TTC549 (cell line): ENCODE results near the gene RAB34.

Experiments used
- FAIRE-seq: peaks from 2 replicates; lab custom pipeline; 2012; peaks lifted over from hg19 to GRCh38; lab: Jason Lieb, UNC

RAB34 gene

DNA sequence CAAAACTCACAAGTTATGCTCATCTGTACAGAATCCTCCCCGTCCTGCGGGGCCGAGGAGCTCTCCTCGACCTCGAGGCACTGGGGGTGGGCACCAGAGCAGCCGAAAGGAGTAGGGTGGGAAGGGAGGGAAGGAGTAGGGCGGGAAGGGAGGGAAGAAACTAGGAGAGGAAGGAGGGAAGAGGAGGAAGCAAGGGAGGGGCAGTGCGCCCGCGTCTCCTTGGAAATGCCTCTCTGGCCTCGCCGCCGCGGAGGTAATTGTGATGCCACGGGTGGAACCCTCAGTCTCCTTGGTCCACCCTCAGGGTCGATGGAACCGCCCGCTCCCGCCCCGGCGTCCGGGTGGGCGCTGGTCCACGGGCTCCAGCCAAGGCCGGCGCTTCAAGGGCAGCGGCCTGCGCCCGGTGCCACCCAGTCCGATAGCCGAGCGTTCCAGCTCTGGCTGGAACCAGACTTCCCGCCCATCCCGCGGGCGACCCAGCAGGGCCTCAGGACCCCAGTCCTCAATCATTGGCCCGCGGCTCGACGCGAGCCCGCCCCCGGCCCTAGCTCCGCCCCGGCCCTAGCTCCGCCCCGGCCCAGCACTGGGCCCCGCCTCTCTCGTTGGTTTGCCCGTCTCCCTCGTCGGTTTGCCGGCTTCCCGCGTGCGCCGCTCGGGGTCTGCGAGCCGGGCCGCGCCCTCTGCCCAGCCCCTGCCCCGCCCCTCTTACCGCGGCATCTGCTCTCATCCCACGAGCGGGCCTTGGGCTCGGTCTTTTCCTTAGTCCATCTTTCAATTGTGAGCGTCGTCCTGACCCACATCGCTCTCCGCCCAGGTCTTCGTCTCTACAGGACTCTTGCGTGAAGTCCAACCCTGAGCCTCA lies 6.6 kb downstream of the RAB34 start:
- FAIRE-seq = no peak

DNA sequence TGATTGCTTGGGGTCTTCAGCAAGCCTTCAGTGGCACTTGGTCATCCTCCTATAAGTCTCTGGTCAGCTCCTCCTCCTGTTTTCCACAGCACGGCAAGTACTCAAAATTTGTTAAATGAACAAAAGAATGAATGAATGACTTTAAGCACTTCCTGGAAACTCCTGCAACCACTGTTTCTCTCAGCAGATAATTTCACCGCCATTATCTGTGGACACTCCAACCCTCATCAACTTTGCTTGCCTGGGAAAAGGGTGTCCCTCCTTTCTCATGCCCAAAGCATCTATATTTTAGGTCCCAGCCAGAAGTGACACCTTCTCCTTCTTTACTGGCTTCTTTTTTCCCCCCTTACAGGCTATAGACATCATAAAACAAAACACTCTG lies 10.3 kb downstream of the RAB34 start:
- no peak for FAIRE-seq

DNA sequence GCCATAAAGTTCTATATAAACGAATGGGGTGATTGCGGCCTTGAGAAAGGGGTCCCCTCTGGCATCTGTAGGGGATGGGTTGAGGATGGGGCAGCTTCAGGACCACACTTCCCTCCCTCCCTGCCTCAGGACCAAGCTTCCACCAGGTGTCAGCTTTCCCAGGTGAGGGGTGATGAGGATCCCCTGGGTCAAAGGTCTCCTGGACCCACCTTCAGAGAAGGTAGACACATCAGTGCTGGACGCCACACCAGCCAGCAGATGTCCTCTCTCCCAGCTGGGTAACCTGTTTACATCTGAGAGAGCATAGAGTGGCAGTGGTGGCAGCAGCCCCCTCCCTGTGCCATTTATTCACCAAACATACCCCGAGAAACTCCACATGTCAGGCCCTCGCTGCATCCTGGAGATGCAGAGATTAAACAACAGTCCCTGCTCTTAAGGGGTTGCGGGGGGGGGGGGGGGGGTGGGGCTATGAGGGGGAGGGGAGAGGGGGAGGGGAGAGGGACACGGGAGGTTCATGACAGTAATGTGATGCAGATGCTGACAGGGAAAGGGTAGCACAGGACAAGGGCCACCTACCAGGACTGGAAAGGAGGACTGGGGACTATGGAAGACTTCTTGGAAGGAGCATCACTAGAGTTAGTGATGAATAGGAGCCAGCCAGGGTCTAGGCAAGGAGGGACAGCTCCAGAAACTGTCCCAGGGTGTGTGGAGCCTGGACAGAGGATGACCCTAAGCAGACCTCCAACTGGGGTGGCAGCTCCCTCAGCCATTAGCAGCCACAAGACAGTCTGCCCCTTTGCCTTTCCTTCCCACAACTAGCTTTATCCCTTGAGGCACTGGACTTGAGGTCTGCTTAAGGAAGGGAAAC lies 11.0 kb downstream of the RAB34 start:
- no peak for FAIRE-seq

DNA sequence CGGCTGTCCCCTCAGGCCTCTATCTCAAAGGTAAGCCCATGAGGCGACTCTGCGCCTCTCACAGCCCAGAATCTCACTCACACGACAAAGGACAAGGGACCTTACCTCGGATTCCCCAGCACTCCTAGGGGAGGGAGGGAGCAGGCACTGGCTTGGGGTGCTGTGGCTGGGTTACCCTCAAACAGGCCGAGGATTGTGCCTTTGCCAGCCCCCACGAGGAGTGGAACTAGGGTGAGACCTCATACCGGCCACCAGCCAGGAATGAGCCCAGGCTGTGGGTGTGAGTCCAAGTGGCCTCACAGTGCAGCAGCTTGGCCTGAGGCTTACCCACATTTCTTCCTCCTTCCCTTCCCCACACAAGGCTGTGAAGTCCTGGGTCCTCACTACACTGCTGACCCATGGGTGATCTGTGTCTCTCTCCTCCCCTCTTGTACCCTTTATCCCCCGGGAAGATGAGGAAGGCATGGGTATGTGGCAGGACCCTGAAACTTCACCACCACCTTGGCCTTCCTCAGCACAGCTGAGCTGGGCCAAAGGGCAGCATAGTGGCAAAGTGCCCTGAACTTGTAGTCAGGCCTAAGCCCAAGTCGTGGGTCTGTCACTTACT lies 11.8 kb downstream of the RAB34 start:
- no peak for FAIRE-seq

DNA sequence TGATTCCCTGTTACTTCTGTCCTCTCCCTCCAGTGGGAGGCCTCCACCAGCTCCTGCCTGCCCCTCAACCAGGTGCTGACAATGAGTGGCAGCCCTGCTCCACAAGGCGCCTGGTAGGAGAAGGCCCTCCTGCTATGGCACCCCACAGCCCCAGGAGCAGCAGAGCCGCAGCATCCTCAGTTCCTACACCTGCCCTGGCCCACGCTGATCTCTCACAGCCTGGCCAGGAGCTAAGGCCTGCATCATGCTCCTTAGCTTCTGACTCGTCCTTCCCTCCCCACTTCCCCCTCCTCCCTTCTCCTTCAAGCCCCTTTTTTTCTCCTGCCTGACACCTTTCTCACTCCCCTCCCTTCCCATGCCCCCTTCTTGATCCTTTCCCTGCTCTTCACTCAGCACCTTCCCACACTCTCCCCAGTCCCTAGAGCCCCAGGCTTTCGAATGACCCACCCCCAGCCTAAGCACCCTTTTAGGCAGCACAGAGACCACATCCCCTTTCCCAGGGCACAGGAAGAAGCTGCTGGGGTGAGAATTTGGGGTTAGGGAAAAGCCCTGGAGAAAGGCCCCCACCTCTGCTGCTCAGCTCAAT lies 12.5 kb downstream of the RAB34 start:
- no peak for FAIRE-seq

DNA sequence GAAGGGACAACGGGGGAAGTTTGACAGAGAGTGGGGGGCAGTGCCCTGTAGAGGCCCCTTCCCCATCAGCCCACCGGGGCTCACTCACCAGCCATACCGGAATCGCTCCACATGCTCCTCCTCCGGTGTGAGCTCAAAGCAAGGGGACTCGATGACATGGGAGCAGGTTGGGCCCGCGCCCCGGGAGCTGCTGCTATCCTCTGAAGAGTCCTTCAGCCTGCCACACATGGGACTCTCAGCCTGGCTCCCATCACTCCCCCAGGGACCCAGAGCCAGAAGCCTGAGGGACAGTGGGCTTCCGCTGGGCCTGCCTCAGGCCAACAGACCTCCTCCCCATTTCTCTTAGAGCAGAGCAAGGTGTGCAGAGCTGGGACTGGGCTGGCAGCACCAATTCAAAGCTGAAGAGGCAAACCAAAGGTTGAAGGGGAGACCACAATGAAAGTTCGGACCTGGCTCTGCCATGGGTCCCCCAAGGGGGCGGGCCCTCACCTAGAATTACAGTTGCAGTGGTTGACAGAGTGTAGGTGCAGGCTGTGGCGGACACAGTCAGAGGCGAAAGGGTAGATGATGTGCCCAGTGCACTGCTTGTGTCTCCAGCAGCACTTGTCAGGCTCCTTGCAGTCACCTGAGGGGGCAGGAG lies 13.3 kb downstream of the RAB34 start:
- no peak for FAIRE-seq

DNA sequence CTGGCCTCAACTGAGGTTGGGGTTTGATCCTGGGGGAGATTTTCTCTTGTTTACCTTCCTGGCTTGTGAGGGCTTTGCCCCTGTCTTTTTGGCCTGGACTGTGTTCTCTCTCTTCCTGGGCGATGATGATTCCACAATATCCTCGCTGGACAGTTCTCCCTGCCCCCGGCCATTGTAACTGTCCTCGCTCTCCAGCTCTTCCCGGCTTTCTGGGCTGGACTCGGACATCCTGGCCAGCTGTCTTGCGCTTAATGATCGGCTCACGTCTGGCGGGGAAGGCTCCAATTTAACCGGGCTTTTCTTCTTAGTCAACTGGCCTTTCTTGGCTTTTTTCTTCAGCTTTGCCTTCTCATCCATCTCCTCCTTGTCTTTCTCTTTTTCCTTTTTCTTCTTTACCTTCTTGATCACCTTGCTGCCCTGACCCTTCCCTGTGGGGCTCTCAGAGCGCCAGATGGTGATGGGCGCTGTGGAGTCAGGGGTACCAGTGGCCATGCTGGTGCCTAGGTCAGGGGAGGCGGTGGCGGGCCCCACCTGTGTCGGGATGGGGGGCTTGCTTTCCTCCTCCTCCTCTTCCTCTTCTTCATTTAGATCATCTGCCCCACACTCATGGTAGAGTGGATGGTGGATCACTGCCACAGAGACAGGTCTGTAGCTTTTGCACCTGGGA lies 14.0 kb downstream of the RAB34 start:
- no peak for FAIRE-seq

DNA sequence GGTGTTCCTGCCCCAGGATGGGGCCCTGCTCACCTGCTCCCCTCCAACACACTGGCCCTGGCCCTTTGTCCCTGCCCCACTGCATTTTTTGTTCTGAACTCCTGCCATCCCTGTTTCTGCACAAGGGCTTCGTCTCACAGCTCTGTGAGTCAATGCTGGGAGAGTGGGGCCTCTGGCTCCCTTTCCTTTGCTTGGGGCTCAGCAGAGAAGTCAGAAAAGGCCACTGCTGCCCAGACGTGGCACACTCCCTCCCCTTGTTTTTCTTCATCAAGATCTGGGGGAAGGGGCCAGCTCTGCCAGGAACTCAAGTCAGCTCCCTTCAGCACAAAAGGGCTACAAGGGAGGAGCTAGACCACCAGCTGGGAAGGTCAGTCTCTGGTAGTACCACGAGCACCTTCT lies 14.9 kb downstream of the RAB34 start:
- no peak for FAIRE-seq

DNA sequence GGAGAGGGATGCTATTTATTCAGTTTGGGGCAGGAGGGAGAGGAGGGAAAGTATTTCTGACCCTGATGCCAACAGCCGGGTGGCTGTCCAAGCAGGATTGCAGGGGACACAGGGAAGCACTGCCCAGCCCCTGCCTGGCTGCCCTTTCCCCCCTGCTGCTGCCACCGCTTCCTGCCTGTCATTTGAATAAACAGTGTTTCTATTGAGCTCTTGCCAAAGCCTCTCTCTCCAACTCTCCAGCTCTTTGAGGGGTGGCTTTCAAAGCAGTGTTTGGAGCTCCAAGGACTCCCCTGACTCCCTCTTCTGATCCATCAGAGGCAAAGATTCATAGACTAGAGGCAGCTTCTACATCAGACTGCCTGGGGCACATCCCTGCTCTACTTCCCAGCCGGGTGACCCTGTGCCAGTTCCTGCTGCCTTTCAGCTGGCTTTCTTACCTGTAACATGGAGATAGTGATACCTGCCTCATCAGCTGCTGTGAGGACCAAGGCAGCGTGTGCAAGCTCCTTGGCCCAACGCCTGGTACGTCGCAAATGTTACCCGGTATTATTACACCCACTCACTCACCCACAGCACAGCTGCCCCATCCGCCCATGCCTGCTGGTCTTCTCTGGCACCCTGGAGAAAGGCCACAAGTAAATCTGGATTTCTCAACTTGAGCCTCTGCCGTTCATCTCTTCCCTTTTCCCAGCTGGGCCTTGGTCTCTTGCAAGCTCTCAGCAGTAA lies 15.5 kb downstream of the RAB34 start:
- no peak for FAIRE-seq

DNA sequence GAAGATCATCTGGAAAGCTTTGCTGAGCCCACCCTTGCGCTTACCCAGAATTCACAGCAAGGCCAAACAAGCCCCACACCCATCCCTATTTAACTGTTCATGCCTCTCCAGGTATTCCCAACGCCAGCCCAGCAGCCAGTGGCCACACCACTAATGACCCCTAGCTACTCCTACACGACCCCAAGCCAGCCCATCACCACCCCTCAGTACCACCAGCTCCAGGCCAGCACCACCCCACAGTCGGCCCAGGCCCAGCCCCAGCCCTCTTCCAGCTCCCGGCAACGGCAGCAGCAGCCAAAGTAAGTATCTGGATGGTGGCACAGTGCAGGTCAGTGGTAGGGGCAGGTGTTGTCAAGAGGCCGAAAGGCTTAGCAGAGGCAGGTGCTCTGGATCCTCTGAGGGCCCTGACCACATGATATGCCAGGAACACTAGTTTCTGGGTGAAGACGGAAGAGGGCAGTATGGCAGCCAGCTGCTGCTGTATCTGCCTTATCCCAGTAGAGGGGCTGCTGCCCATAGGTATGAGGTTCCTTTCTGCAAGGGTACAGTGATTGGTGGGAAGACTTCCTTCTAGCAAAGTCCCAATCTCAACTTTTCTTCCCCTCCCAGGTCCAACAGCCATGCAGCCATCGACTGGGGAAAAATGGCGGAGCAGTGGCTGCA lies 16.7 kb downstream of the RAB34 start:
- no peak for FAIRE-seq

DNA sequence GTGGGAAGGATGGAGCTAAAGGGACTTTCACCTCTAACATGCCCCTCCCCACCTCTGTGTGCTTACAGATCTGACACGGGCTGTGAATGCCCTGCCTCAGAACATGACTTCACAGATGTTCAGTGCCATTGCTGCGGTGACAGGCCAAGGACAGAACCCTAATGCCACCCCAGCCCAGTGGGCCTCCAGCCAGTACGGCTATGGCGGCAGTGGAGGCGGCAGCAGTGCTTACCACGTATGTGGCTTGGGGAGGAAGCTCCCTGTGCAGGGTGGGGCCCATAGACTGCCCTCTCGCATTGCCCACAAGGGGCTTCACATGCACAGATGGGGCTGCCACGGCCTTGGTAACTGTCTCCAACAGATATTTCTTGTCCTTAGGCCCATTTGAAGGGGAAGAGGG lies 17.4 kb downstream of the RAB34 start:
- no peak for FAIRE-seq

DNA sequence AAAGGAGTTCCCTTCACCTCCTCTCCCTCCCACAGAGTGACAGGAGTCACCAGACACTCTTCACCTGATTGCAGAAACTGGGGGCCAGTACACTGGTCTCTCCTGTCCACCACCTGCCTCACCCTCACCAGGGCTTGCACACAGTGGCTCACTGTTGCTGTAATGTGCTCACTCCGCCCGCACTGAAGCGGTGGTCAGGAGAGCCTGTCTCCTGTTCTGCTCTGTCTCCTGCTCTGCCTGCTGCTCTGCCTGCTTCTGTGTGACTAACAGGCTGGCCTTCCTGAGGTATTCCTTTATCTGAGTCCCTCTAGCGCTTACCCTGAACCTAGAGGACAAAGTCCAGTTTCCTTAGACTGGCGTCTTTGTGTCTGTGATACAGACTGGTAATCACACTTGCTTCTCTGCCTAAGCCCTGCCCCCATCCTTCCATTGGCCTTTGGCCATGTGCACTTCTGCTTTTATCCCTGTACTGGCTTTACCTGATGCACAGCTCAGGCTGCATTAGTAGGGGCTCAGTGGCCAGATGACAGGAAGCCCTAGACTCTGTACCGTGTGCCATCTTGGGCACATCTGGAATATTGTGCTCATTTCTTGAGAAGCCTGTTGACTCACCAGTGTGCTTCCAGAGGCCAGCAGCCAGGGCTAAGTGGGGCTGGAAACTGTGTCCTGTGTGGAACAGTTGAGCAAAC lies 19.3 kb downstream of the RAB34 start:
- FAIRE-seq = no peak

DNA sequence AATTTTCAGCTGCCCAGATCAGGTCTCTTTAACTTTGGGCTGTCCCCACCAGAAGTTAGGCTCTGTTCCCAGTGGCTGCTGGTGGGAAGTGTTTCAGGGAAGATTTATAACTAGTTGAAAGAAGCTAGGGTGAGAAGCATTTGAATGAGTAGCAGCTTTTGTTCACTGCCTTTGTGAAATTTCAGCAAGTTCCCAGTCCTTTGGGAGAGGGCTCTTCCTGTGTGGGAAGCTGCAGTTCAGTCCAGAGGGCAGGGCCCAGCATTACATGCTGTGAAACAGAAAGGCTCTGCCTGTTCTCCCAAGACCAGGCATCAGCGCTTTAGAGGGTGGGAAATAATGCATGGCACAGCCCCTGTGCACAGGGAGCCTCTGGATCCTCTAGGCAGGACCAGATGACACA lies 23.8 kb downstream of the RAB34 start:
- no peak for FAIRE-seq

DNA sequence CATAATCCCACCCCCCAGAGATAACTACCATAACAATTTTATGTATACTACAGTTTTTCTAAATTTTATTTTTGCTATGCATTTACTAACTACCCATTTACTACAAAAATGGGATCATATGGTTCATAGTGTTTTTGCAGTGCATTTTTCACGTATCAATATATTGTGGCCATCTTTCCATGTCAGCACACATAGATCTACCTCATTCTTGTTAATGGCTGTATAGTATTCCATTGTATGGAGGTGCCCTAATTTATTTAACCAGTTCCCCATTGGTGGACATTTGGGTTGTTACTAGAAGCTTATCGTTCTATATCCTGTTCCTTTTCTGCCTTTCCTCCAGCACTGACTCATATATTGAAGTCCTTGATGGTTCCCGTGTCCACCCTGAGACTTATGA lies 28.7 kb downstream of the RAB34 start:
- FAIRE-seq = no peak

DNA sequence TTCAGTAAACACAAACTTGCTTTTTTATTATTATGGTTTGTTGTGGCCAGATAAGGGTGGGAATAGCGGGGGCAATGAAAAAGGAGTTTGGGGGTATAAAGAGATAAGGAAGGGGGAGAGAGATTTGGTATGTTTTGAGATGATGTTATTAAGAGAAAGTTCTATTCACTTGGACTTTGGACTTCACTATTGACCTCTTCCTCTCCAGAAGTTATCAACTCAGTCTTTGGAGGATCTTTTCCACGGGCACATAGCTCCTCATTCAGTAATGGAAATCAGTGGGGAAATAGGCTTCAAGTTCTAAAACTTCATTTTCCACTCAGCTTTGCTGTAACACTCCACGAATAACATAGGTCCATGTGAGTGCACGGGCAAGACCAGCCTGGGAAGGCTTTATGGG lies 29.2 kb downstream of the RAB34 start:
- no peak for FAIRE-seq

DNA sequence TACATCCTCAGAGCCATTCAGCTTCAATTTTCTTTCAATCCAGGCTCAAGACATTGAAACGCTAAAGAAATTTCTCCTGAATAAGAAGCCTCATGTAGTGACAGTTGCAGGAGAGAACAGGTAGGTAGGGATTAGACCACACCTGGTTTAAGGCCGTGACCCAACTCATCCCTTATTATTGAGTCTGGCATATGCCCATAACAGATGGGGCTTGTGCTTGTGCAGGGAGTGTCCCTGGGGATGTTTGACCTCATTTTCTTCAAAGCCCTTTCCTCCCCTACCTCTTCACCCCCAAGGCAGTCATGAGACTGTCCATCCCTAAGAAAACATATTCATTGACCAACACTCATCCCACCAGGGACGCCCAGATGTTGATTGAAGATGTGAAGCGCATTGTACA lies 31.4 kb downstream of the RAB34 start:
- no peak for FAIRE-seq

DNA sequence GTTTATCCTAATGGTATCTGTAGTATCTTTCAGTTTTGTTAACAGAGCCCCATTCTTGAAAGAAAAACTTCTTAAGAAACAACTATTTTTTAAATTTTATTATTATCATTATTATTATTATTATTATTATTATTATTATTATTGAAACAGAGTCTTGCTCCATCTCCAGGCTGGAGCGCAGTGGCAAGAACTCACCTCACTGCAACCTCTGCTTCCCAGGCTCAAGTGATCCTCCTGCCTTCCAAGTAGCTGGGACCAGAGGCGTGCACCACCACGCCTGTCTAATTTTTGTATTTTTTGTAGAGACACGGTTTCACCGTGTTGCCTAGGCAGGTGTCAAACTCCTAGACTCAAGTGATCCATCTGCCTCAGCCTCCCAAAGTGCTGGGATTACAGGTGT lies 32.3 kb downstream of the RAB34 start:
- no peak for FAIRE-seq

DNA sequence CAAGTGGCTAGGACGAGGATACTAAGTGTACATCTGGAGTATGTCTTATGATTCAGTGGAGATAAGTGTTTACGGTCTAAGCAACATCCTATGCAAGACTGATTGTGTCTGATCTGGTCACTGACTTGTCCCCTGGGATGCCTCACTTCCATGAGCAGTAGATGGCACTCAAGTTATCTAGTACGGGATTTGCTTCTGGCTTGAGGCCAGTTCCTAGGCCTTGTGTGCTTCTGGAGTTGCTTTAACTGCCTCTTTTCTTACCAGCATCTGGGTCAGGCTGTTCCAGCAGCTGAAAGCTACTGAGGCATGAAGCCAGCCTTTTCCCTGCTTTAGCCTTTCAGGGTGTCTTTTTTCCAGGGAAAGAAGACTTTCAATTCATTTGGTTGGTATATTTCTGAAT lies 32.7 kb downstream of the RAB34 start:
- FAIRE-seq = no peak

DNA sequence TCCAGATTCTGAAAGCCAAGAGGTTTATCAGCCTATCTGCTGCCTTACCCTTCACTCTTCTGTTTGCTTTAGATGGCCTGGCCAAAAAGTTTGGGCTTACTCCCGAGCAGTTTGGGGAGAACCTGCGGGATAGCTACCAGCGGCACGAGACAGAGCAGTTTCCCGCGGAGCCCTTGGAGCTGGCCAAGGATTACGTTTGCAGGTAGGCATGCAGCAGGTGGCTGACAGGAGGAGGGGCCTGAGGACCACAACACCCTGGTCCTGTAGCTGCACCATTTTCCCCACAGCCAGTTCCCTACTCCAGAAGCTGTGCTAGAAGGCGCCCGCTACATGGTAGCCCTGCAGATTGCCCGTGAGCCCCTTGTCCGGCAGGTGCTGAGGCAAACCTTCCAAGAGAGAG lies 35.0 kb downstream of the RAB34 start:
- no peak for FAIRE-seq

DNA sequence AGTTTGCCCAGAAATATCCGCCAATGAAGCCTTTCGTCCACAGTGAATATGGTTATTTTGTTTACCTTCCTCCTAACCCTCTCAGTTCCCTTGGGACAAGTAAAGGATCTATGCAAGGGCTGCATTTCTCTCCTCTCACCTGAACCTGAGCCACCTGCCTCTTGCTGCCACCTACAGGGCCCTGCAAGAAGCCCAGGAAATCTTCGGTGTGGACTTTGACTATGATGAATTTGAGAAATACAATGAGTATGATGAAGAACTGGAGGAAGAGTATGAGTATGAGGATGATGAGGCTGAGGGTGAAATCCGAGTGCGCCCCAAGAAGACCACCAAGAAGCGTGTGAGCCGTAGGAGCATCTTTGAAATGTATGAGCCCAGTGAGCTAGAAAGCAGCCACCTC lies 41.7 kb downstream of the RAB34 start:
- FAIRE-seq = no peak
